ENCODE data around the gene REC8. TPM values are rescaled to one million over a fixed set of nuclear protein-coding genes. Genes with fewer than 3 reads are reported as not detected.
"Not testable (repeated sequence)": the region's sequence is repeated elsewhere in the genome, so short reads cannot be mapped to it uniquely, and the experiment has no call there.

REC8 gene
- total RNA-seq, 1 donor from 2014 or later, result 9.6 TPM

- Histone ChIP-seq H3K9me3 (no peaks in the 10 kb centered on the region), H3K4me1 (peaks cover 8 to 25% of the 10 kb centered on the region in 2 donors), H3K36me3 (peaks cover 3 to 13% of the 10 kb centered on the region in 2 donors), H3K4me3 (no peak overlapping the region), H3K27me3 (no peaks in the 10 kb centered on the region), H3K27ac (no peak overlapping the region)
- TF ChIP-seq CTCF (IDR thresholded peaks at IDR 0.05), result no peak
- intact Hi-C loops (cut with DNase I), result no loop called here
- DNase-seq (ENCODE audit: low spot score in 2 of 2), result no peak
Observed at GRCh38 chr14:24198814-24199524, 27.1 kb downstream of the REC8 start.

DNA sequence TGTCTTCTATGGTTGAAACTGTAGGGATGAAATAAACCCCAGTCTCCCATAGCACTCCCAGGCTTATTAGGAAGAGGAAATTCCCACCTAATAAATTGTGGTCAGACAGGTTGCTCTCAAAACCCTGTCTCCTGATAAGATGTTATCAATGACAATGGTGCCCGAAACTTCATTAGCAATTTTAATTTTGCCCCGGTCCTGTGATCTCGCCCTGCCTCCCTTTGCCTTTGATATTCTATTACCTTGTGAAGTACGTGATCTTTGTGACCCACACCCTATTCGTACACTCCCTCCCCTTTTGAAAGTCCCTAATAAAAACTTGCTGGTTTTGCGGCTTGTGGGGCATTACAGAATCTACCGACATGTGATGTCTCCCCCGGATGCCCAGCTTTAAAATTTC lies 30.7 kb downstream of the REC8 start:
- peaks cover 15 to 33% of the 10 kb centered on the region in 2 donors for H3K36me3 ChIP-seq
- peak in 1 of 2 donors; percentile 31 for DNase-seq (ENCODE audit: low spot score in 2 of 2)
- H3K4me1 ChIP-seq; H3K4me3 ChIP-seq; H3K27ac ChIP-seq; H3K9me3 ChIP-seq; H3K27me3 ChIP-seq; intact Hi-C loops (cut with DNase I): not testable (repeated sequence)

DNA sequence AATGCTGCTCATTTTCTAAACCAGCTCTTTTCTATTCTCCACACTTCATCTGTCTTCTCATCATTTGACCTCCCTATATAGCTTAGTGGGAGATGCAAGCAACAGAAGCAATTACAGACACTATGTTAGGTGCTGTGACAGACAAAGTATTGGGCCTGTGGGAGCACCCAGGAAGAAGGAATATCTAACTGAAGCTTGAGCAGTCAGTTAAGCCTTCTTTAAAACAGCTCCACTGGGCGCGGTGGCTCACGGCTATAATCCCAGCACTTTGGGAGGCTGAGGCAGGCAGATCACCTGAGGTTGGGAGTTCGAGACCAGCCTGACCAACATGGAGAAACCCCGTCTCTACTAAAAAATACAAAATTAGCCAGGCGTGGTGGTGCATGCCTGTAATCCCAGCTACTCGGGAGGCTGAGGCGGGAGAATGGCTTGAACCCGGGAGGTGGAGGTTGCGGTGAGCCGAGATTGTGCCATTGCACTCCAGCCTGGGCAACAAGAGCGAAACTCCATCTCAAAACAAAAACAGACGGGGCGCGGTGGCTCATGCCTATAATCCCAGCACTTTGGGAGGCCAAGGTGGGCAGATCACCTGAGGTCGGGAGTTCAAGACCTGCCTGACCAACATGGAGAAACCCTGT lies 31.5 kb downstream of the REC8 start:
- H3K27me3 ChIP-seq; H3K9me3 ChIP-seq; H3K4me3 ChIP-seq; H3K27ac ChIP-seq; H3K4me1 ChIP-seq; intact Hi-C loops (cut with DNase I): not testable (repeated sequence)
- DNase-seq (ENCODE audit: low spot score in 2 of 2), result peak in 1 of 2 donors; percentile 24
- peaks cover 24 to 35% of the 10 kb centered on the region in 2 donors for H3K36me3 ChIP-seq

DNA sequence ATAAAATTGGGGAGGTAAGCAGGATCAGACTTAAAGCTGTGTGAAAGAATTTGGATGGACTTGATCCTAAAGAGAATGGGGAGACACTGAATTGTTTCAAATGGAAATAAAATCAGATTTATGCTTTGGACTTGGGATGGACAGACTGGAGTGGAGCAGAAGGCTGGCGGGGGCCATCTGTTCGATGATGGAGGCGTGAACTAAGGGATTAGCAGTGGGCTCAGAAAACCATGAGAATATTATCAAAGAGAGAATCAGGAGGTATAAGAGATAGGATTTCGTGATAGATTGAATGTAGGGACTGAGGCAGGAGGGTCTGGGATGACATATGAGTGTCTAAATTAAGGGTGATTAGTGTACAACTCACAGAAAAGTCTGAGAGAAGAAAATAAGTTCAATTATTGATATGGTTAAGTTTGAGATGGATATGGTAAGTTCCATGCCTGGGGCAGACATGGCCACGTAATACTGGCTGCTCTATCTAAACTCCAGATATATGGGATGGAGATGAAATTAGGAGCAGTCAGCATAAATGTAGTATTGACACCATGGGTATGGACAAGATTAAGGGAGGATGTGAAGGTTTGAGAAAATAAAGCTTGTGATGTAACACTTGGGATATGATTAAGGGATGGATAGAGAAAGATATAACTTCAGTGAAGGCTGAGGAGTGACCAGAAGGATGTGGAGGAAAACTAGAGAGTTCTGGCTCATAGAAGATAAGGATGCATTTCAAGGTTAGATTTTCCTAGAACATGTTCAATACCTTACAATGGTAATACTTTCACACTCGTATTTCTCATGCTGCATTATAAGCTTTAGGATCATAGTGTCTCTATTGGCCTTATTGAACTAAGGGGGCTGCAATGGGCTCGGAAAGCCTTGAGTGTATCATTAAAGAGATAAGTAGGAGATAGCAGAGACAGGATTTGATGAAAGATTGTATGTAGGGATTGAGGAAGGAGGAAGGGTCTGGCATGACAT lies 32.6 kb downstream of the REC8 start:
- intact Hi-C loops (cut with DNase I), result no loop called here
- Histone ChIP-seq H3K4me3 (no peak overlapping the region), H3K27me3 (no peaks in the 10 kb centered on the region), H3K4me1 (no peaks in the 10 kb centered on the region), H3K36me3 (peaks cover 32 to 44% of the 10 kb centered on the region in 2 donors), H3K27ac (no peak overlapping the region), H3K9me3 (no peaks in the 10 kb centered on the region)
- no peak for TF ChIP-seq CTCF (IDR thresholded peaks at IDR 0.05)
- no peak for DNase-seq (ENCODE audit: low spot score in 2 of 2)

DNA sequence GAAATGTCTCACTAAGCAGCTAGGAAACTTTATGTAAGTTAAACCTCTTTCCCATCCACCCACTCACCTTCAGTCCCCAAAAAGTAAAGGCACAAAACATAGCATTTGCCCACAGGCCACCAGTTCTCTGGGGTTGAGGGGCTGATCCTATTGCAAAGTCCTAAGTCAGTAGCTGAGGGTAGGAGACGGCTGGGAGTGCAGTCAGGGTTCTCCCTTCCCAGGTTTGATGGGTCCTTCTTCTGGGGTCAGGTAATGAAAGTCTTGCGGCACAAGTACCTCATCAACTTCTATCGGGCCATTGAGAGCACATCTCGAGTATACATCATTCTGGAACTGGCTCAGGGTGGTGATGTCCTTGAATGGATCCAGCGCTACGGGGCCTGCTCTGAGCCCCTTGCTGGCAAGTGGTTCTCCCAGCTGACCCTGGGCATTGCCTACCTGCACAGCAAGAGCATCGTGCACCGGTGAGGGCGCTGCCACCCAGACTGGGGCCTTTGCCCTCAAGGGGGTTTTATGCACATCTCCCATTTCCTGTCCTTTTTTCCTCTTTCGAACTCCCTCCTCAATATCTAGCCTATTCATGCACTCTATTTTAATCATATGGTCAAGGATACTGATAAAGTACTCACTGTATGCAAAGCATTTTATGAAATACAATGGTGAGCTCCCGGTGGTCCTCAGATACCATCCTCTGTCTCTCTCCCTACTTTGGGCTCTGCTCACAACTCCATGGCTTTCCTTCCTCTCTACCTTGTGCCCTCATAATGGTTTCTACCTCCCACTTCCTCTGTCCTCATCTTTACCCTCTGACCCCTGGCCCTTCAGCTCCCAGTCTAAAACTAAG lies 34.6 kb downstream of the REC8 start:
- Histone ChIP-seq H3K4me1 (peaks cover 0 to under 1% of the 10 kb centered on the region in 2 donors), H3K9me3 (no peaks in the 10 kb centered on the region), H3K27me3 (no peaks in the 10 kb centered on the region), H3K36me3 (peaks cover 38 to 62% of the 10 kb centered on the region in 2 donors), H3K4me3 (no peak overlapping the region), H3K27ac (no peak overlapping the region)
- TF ChIP-seq CTCF (IDR thresholded peaks at IDR 0.05), result no peak
- DNase-seq (ENCODE audit: low spot score in 2 of 2), result peak in 1 of 2 donors; percentile 19
- intact Hi-C loops (cut with DNase I), result no loop called here

GRCh38 chr14:24207104-24207551 lies 35.2 kb downstream of the REC8 start:
- Histone ChIP-seq H3K36me3 (peaks cover 38 to 61% of the 10 kb centered on the region in 2 donors), H3K27ac (no peak overlapping the region), H3K27me3 (no peaks in the 10 kb centered on the region), H3K9me3 (no peaks in the 10 kb centered on the region), H3K4me3 (no peak overlapping the region), H3K4me1 (peaks cover 0 to 6% of the 10 kb centered on the region in 2 donors)
- DNase-seq (ENCODE audit: low spot score in 2 of 2), result peak in 1 of 2 donors; percentile 30
- intact Hi-C loops (cut with DNase I), result no loop called here
- TF ChIP-seq CTCF (IDR thresholded peaks at IDR 0.05), result no peak
